ENCODE measurements around the gene WWOX.

Gene WWOX

GRCh38 chr16:79011282-79011681 lies 911.8 kb downstream of the WWOX start:
- Histone ChIP-seq H3K36me3 (ENCODE audit: insufficient read depth) (no peaks in the 10 kb centered on the region), H3K4me3 (IDR thresholded peaks at IDR 0.05; ENCODE audit: insufficient read depth, low read depth, low read length) (no peak overlapping the region), H4K20me1 (ENCODE audit: insufficient read depth) (no peaks in the 10 kb centered on the region), H3K27ac (no peak overlapping the region), H3K4me1 (ENCODE audit: low read depth, poor library complexity, severe bottlenecking) (peaks cover 11% of the 10 kb centered on the region), H3K4me2 (no peak overlapping the region), H2AFZ (ENCODE audit: low read depth) (no peak overlapping the region), H3K27me3 (ENCODE audit: insufficient read depth, low read depth) (no peaks in the 10 kb centered on the region), H3K9ac (no peak overlapping the region), H3K79me2 (ENCODE audit: insufficient read depth, low read depth) (no peaks in the 10 kb centered on the region)
- TF ChIP-seq CTCF (conservative IDR thresholded peaks at IDR 0.05; ENCODE audit: low read depth, low read length): no peak

- TF ChIP-seq CTCF (conservative IDR thresholded peaks at IDR 0.05; ENCODE audit: low read depth, low read length): no peak
Observed at GRCh38 chr16:79012671-79013434, 913.4 kb downstream of the WWOX start.

GRCh38 chr16:79013930-79014660 lies 914.6 kb downstream of the WWOX start:
- H2AFZ ChIP-seq (ENCODE audit: low read depth): no peak overlapping the region
- H4K20me1 ChIP-seq (ENCODE audit: insufficient read depth): no peaks in the 10 kb centered on the region
- H3K36me3 ChIP-seq (ENCODE audit: insufficient read depth): no peaks in the 10 kb centered on the region
- no peak overlapping the region for H3K27ac ChIP-seq
- peaks cover 5% of the 10 kb centered on the region for H3K4me1 ChIP-seq (ENCODE audit: low read depth, poor library complexity, severe bottlenecking)
- H3K27me3 ChIP-seq (ENCODE audit: insufficient read depth, low read depth): no peaks in the 10 kb centered on the region
- no peak overlapping the region for H3K9ac ChIP-seq
- H3K4me3 ChIP-seq (IDR thresholded peaks at IDR 0.05; ENCODE audit: insufficient read depth, low read depth, low read length): no peak overlapping the region
- no peak for TF ChIP-seq CTCF (conservative IDR thresholded peaks at IDR 0.05; ENCODE audit: low read depth, low read length)
- no peak overlapping the region for H3K4me2 ChIP-seq
- H3K79me2 ChIP-seq (ENCODE audit: insufficient read depth, low read depth): no peaks in the 10 kb centered on the region

More at GRCh38 chr16:79012671-79013434, 913.4 kb downstream of the WWOX start:
- Histone ChIP-seq H3K9ac (no peak overlapping the region), H3K4me2 (no peak overlapping the region), H3K27ac (no peak overlapping the region), H4K20me1 (ENCODE audit: insufficient read depth) (no peaks in the 10 kb centered on the region), H3K4me1 (ENCODE audit: low read depth, poor library complexity, severe bottlenecking) (peaks cover 8% of the 10 kb centered on the region), H3K36me3 (ENCODE audit: insufficient read depth) (no peaks in the 10 kb centered on the region), H3K4me3 (IDR thresholded peaks at IDR 0.05; ENCODE audit: insufficient read depth, low read depth, low read length) (no peak overlapping the region), H3K27me3 (ENCODE audit: insufficient read depth, low read depth) (no peaks in the 10 kb centered on the region), H3K79me2 (ENCODE audit: insufficient read depth, low read depth) (no peaks in the 10 kb centered on the region), H2AFZ (ENCODE audit: low read depth) (no peak overlapping the region)

GRCh38 chr16:79018650-79019429 lies 919.4 kb downstream of the WWOX start:
- H3K79me2 ChIP-seq (ENCODE audit: insufficient read depth, low read depth): no peaks in the 10 kb centered on the region
- no peak overlapping the region for H3K27ac ChIP-seq
- no peak overlapping the region for H3K4me3 ChIP-seq (IDR thresholded peaks at IDR 0.05; ENCODE audit: insufficient read depth, low read depth, low read length)
- H2AFZ ChIP-seq (ENCODE audit: low read depth): no peak overlapping the region
- no peak overlapping the region for H3K9ac ChIP-seq
- no peaks in the 10 kb centered on the region for H3K27me3 ChIP-seq (ENCODE audit: insufficient read depth, low read depth)
- TF ChIP-seq CTCF (conservative IDR thresholded peaks at IDR 0.05; ENCODE audit: low read depth, low read length): no peak
- H3K4me2 ChIP-seq: no peak overlapping the region
- H3K4me1 ChIP-seq (ENCODE audit: low read depth, poor library complexity, severe bottlenecking): no peaks in the 10 kb centered on the region
- H4K20me1 ChIP-seq (ENCODE audit: insufficient read depth): no peaks in the 10 kb centered on the region
- no peaks in the 10 kb centered on the region for H3K36me3 ChIP-seq (ENCODE audit: insufficient read depth)

Measured in KMS-11 (cell line).